GM19463 (cell line): Measurements from ENCODE around the gene CCR9.

Source experiments
- ATAC-seq: cut with Tn5 transposase; IDR thresholded peaks from one replicate; pipeline ENCODE4 v1.9.1; 2021; ENCODE audit warnings: mild to moderate bottlenecking, moderate library complexity; ENCODE audit not compliant: unreplicated experiment

CCR9 gene

GRCh38 chr3:45951946-45952345 lies 65.6 kb downstream of the CCR9 start:
- ATAC-seq: no peak

GRCh38 chr3:45952456-45952855 lies 66.1 kb downstream of the CCR9 start:
- no peak for ATAC-seq
